Stomach (tissue), 9 donors: ENCODE results near the gene ANTXR1. TPM values are rescaled to one million over a fixed set of nuclear protein-coding genes. Genes with fewer than 3 reads are reported as not detected.
A peak's percentile ranks its signal among the peaks of the same experiment; 100 is the strongest.

Source experiments
- DNase-seq, 2 donors: peaks; one replicate each; pipeline versions ENCODE4 v3.0.0 to v3.0.0-alpha.2; 2013 to 2019
- H3K27ac ChIP-seq, 5 donors: fragments of 200-600 bp in 4 of 5; sonication (generic) in 4 of 5; one replicate each; pipeline ENCODE4 v1.5.1; 2013 to 2019; ENCODE audit warnings: mild to moderate bottlenecking in 1 of 5, moderate library complexity in 1 of 5
- H3K27me3 ChIP-seq, 3 donors: fragments of 200-600 bp; sonication (generic); one replicate each; pipeline ENCODE4 v1.5.1; 2017 to 2019; ENCODE audit warnings: mixed run types in 1 of 3
- H3K36me3 ChIP-seq, 4 donors: fragments of 200-600 bp; sonication (generic); 1 replicate in 3 of 4; 2 replicates in 1 of 4; pipeline ENCODE4 v1.5.1; 2016 to 2019
- H3K4me1 ChIP-seq, 4 donors: fragments of 200-600 bp; sonication (generic); one replicate each; pipeline ENCODE4 v1.5.1; 2016 to 2019
- H3K4me3 ChIP-seq, 4 donors: fragments of 200-600 bp; sonication (generic) in 3 of 4; one replicate each; pipeline ENCODE4 v1.5.1; 2016 to 2019; ENCODE audit warnings: mild to moderate bottlenecking in 1 of 4
- H3K9me3 ChIP-seq, 4 donors: fragments of 200-600 bp; sonication (generic); one replicate each; pipeline ENCODE4 v1.5.1; 2016 to 2019
- EP300 ChIP-seq: sonication (generic); formaldehyde crosslinking; IDR thresholded peaks from one replicate; pipeline ENCODE4 v1.6.1; 2017; ENCODE audit warnings: antibody characterized with exemption
- POLR2A ChIP-seq, 4 donors: fragments of 450-650 bp; IDR thresholded peaks; one replicate each; pipeline ENCODE4 v1.6.1; 2016; ENCODE audit warnings: antibody characterized with exemption in 4 of 4, control low read depth in 2 of 4, mild to moderate bottlenecking in 1 of 4, moderate library complexity in 1 of 4
- POLR2AphosphoS5 ChIP-seq, 3 donors: sonication (generic); formaldehyde crosslinking; IDR thresholded peaks; one replicate each; pipeline ENCODE4 v1.6.1; 2016; ENCODE audit warnings: antibody characterized with exemption in 3 of 3
- WGBS, 5 donors: extraction: QIAGEN DNeasy Blood & Tissue Kit in 3 of 5; methylation state at CpG; one replicate each; pipeline versions ENCODE4 v1.1.5 to v1.1.7; 2013 to 2018; 5-methylcytosine and 5-hydroxymethylcytosine counted together
- intact Hi-C: fragments of 100-400 bp; cut with DNase I; formaldehyde crosslinking; loops from one replicate; pipeline ENCODE4 v1.15.1; 2023; ENCODE audit warnings: low total_unique reads
- polyA plus RNA-seq, 3 donors: library from polyadenylated mRNA; stranded (reverse); fragments of 200-250 nt; gene quantifications; one replicate each; pipeline ENCODE4 v1.2.3, GENCODE V29; 2013
- total RNA-seq, 5 donors: library from RNA; depleted of rRNA; stranded (reverse); fragments of >200 nt; gene quantifications; one replicate each; pipeline versions ENCODE4 v1.1.0 to v1.2.3, GENCODE V29; 2014 to 2016
- TF ChIP-seq, protein P1 (sequence below), 7 experiments: fragments of 450-650 bp in 4 of 7; fragments of 200-600 bp in 3 of 7; sonication (generic) in 3 of 7; IDR thresholded peaks; one replicate each; pipeline ENCODE4 v1.5.1; 2016 to 2019; ENCODE audit warnings: antibody characterized with exemption in 7 of 7, control low read depth in 2 of 7, mild to moderate bottlenecking in 1 of 7
- donor health status: healthy with polysubstance abuse.
- donor health status: Bipolar disorder and iron deficiency.
- donor health status: healthy.

Gene ANTXR1
- total and polyA plus RNA-seq, 8 donors, result 5.8 to 32.5 (median 13.7) TPM

DNA sequence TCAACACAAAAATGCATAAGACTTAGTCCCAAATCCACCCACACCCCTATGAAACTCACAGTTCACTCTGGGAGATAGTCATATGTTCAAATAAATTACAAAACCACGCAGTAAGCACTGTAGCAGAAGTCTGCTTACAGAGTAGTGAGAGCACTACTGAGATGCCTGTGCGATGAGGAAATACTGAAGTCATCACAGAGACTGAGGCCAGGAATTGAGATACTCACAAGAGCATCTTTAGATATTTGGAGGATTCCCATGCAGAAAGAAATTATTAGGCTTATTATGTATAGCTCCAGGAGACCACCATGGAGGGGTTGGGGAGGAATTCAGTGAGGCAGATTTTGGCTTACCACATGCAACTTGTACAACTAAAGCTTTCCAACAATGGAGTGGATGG, 82.3 kb downstream of the ANTXR1 start:
- Histone ChIP-seq H3K27ac (peak overlapping the region in 3 of 5 donors; percentile 35 to 51 (median 36)), H3K9me3 (no peaks in the 10 kb centered on the region), H3K4me1 (peaks cover 0 to 14% (median 1%) of the 10 kb centered on the region in 4 donors), H3K27me3 (no peaks in the 10 kb centered on the region), H3K36me3 (no peaks in the 10 kb centered on the region), H3K4me3 (no peak overlapping the region)
- WGBS, 5 donors, result 61 to 80% (median 76%) methylated on average over 2 of the region's 2 CpGs
- intact Hi-C loops, result no loop called here
- TF ChIP-seq, protein P1, sequence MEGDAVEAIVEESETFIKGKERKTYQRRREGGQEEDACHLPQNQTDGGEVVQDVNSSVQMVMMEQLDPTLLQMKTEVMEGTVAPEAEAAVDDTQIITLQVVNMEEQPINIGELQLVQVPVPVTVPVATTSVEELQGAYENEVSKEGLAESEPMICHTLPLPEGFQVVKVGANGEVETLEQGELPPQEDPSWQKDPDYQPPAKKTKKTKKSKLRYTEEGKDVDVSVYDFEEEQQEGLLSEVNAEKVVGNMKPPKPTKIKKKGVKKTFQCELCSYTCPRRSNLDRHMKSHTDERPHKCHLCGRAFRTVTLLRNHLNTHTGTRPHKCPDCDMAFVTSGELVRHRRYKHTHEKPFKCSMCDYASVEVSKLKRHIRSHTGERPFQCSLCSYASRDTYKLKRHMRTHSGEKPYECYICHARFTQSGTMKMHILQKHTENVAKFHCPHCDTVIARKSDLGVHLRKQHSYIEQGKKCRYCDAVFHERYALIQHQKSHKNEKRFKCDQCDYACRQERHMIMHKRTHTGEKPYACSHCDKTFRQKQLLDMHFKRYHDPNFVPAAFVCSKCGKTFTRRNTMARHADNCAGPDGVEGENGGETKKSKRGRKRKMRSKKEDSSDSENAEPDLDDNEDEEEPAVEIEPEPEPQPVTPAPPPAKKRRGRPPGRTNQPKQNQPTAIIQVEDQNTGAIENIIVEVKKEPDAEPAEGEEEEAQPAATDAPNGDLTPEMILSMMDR (IDR thresholded peaks at IDR 0.05), result no peak
- TF ChIP-seq POLR2AphosphoS5 (IDR thresholded peaks at IDR 0.05) (peak in 1 of 3 donors; percentile 20), EP300 (no peak)
- peak in 1 of 2 donors; percentile 84 for DNase-seq

DNA sequence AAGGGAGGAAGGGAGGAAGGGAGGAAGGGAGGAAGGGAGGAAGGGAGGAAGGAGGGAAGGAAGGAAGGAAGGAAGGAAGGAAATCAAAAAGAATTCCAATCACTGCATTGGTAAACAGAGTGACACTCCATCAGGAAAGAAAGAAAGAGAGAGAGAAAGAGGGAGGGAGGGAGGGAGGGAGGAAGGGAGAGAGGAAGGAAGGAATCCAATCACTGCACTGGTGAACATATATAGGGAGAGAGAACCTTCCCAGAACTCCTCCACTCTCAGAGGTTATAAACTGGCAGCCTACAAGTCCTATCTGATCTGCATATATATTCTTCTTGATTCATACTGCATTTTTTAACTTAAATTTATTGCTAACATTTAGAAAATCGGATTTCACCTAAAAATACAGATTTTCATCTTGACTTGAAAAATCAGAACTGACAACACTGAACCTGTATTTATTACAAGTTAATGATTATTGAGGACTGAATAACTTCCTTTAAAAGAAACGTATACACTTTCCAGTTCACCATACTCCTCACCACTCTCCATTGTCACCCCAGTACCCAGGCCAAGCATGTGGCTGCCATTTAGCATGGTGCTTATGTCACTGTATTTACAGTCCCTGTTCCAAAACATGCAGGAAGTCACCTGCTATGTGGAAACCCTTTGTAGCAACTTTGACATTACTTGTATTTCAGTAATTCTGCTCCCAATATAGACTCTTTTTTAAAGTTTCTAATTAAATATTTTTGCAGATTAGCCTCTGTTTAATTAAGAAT, 83.5 kb downstream of the ANTXR1 start:
- intact Hi-C loops, result no loop called here
- Histone ChIP-seq H3K4me3 (no peak overlapping the region), H3K27me3 (no peaks in the 10 kb centered on the region), H3K9me3 (no peaks in the 10 kb centered on the region), H3K27ac (no peak overlapping the region), H3K4me1 (peaks cover 0 to 14% (median 1%) of the 10 kb centered on the region in 4 donors), H3K36me3 (no peaks in the 10 kb centered on the region)
- DNase-seq, result no peak
- WGBS, 5 donors, result 81 to 83% (median 82%) methylated on average over 2 of the region's 2 CpGs
- TF ChIP-seq, protein P1 (IDR thresholded peaks at IDR 0.05), result no peak
- TF ChIP-seq POLR2A (IDR thresholded peaks at IDR 0.05) (no peak), POLR2AphosphoS5 (IDR thresholded peaks at IDR 0.05) (no peak), EP300 (no peak)

DNA sequence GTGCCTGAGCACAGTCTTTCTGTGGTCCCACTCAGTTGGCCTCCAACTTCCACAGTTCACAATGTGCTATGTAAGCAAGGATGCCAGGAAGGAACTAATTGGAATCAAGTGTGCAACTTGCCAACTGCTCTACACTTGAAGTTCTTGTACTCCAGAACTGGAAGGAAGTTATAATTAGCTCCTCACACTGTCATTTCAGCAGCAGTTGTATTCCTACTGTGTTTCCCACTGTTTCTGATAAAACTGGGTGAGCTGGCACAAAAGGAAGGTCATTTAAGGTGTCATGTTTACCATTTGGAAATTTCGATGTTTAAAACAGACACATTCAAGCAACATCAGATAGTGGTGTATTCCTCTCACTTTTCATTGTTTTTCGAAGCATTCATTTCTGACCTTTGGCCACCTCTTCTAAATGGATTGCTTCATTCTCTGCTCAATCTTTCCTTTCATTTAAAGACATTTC, 84.2 kb downstream of the ANTXR1 start:
- intact Hi-C loops, result no loop called here
- WGBS, 5 donors, result 56 to 62% (median 61%) methylated on average over 2 of the region's 2 CpGs
- no peak for TF ChIP-seq POLR2AphosphoS5 (IDR thresholded peaks at IDR 0.05)
- no peak for TF ChIP-seq EP300
- no peak for TF ChIP-seq POLR2A (IDR thresholded peaks at IDR 0.05)
- TF ChIP-seq, protein P1 (IDR thresholded peaks at IDR 0.05), result no peak
- Histone ChIP-seq H3K4me3 (no peak overlapping the region), H3K9me3 (no peaks in the 10 kb centered on the region), H3K27me3 (no peaks in the 10 kb centered on the region), H3K36me3 (no peaks in the 10 kb centered on the region), H3K4me1 (peaks cover 0 to 14% (median 1%) of the 10 kb centered on the region in 4 donors), H3K27ac (no peak overlapping the region)
- peak in 1 of 2 donors; percentile 38 for DNase-seq

DNA sequence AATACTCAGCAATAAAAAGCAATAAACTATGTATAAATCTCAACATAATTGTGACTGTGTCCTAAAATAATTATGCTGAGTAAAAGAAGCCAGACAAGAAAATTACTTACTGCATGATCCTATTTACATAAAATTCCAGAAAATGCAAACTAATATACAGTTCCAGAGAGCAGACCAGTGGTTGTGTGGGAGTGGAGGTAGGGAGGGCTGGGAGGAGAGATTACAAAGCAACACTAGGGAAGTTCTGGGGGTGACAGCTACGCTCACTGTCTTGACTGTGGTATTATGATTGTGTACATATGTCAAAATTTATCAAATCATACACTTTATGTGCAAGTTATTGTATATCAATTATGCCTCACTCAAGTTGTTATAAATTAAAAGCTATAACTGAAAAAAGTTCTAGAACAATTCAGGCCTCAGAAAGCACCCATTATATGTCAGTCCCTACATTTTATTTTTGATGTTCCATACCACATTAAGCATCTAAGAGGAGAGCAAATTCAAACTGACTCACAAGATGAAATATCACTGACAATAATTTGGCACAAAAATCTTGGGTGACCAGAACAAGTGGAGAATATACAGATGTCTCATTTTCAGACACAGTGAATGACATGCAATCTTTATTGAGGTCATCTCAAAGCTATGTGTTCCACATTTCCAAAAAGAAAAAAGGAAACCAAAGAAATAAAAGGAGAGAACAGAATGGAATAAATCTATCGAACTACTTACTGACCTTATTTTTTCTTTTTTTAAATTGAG, 85.1 kb downstream of the ANTXR1 start:
- Histone ChIP-seq H3K4me1 (peaks cover 0 to 14% (median 1%) of the 10 kb centered on the region in 4 donors), H3K36me3 (peaks cover 3 to 6% (median 5%) of the 10 kb centered on the region in 4 donors), H3K27me3 (no peaks in the 10 kb centered on the region), H3K27ac (no peak overlapping the region), H3K4me3 (no peak overlapping the region), H3K9me3 (no peaks in the 10 kb centered on the region)
- TF ChIP-seq POLR2A (IDR thresholded peaks at IDR 0.05), result no peak
- TF ChIP-seq, protein P1 (IDR thresholded peaks at IDR 0.05), result no peak
- TF ChIP-seq POLR2AphosphoS5 (IDR thresholded peaks at IDR 0.05), result no peak
- TF ChIP-seq EP300, result no peak
- 79 to 90% (median 87%) methylated on average over 2 of the region's 2 CpGs for WGBS, 5 donors
- intact Hi-C loops, result no loop called here
- DNase-seq, result no peak
